Spleen (tissue), 7 donors: ENCODE measurements around the gene PFDN5.

Source experiments
- CTCF ChIP-seq, 11 experiments: fragments of 200-600 bp in 7 of 11; fragments of 450-650 bp in 4 of 11; sonication (generic) in 4 of 11; IDR thresholded peaks in 8 of 11; conservative IDR thresholded peaks in 3 of 11; 1 replicate in 7 of 11; 2 replicates in 4 of 11; pipeline versions ENCODE4 v1.4.0 to v1.8.0; 2016 to 2021; ENCODE audit warnings: antibody characterized with exemption in 11 of 11, inconsistent platforms in 4 of 11, mild to moderate bottlenecking in 1 of 11
- POLR2A ChIP-seq, 3 donors: fragments of 450-650 bp; IDR thresholded peaks; one replicate each; pipeline ENCODE4 v1.5.1; 2017; ENCODE audit warnings: antibody characterized with exemption in 3 of 3, mild to moderate bottlenecking in 1 of 3
- donor health status: DM: no; HTN: no; CAD: no; lungs with moderate emphysema.
- donor health status: DM: no; HTN: no; CAD: no.
- donor health status: DM: no; HTN: no; CAD: no.

DNA sequence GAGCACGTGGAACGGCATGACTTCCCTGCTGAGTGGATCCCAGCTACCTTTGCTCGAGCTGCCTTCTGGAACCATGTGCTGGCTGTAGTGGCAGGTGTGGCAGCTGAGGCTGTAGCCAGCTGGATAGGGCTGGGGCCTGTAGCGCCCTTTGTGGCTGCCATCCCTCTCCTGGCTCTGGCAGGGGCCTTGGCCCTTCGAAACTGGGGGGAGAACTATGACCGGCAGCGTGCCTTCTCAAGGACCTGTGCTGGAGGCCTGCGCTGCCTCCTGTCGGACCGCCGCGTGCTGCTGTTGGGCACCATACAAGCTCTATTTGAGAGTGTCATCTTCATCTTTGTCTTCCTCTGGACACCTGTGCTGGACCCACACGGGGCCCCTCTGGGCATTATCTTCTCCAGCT is 42.0 kb upstream of the PFDN5 start:
- TF ChIP-seq CTCF (IDR thresholded peaks at IDR 0.05 in 8 of 11, conservative IDR thresholded peaks at IDR 0.05 in 3 of 11) (no peak), POLR2A (IDR thresholded peaks at IDR 0.05) (no peak)
